HepG2 (cell line): Measurements from ENCODE around the gene CDC37. TPM values are rescaled to one million over a fixed set of nuclear protein-coding genes. Genes with fewer than 3 reads are reported as not detected.
A peak's percentile ranks its signal among the peaks of the same experiment; 100 is the strongest.

Experiments
- EHMT2 ChIP-seq: fragments of 200-600 bp; sonication (generic); IDR thresholded peaks from 2 replicates; pipeline ENCODE4 v1.7.0; 2017; ENCODE audit warnings: antibody characterized with exemption, low read depth, low read length, borderline replicate concordance
- ESRRA ChIP-seq: sonication (generic); formaldehyde crosslinking; IDR thresholded peaks from 2 replicates; pipeline ENCODE4 v1.5.1; 2020; ENCODE audit warnings: mild to moderate bottlenecking, low read depth, missing genetic modification reagents
- FOXA3 ChIP-seq: IDR thresholded peaks from 2 replicates; pipeline ENCODE4 v1.6.1; 2016; ENCODE audit warnings: missing genetic modification reagents, missing compliant biosample characterization
- FOXM1 ChIP-seq: sonication (generic); formaldehyde crosslinking; IDR thresholded peaks from 2 replicates; pipeline ENCODE4 v1.5.0; 2020; ENCODE audit warnings: missing genetic modification reagents
- KDM5B ChIP-seq: sonication (generic); formaldehyde crosslinking; IDR thresholded peaks from 2 replicates; pipeline ENCODE4 v1.4.0; 2020; ENCODE audit warnings: missing genetic modification reagents, mild to moderate bottlenecking, borderline replicate concordance
- NCOA5 ChIP-seq: sonication (generic); formaldehyde crosslinking; IDR thresholded peaks from 2 replicates; pipeline ENCODE4 v1.4.0; 2020; ENCODE audit warnings: missing genetic modification reagents
- NFE2L1 ChIP-seq: sonication (generic); formaldehyde crosslinking; IDR thresholded peaks from 2 replicates; pipeline ENCODE4 v1.4.0; 2020; ENCODE audit warnings: missing genetic modification reagents, mild to moderate bottlenecking, borderline replicate concordance
- NFKBIZ ChIP-seq: IDR thresholded peaks from 2 replicates; pipeline ENCODE4 v1.6.1; 2018; ENCODE audit warnings: missing genetic modification reagents, missing compliant biosample characterization
- POLR2A ChIP-seq, 2 experiments: IDR thresholded peaks; 2 replicates each; pipeline ENCODE4 v1.6.1; 2011; ENCODE audit warnings: low read depth in 2 of 2, low read length in 2 of 2, mild to moderate bottlenecking in 1 of 2, moderate library complexity in 1 of 2; ENCODE audit not compliant: insufficient read depth in 1 of 2
- SNRNP70 ChIP-seq: fragments of 200-400 bp; formaldehyde crosslinking; IDR thresholded peaks from 2 replicates; pipeline ENCODE4 v1.6.1; 2017; ENCODE audit warnings: mild to moderate bottlenecking, low read depth, low read length, moderate library complexity
- TFE3 ChIP-seq: IDR thresholded peaks from 2 replicates; pipeline ENCODE4 v1.6.1; 2016
- TIGD3 ChIP-seq: sonication (generic); formaldehyde crosslinking; IDR thresholded peaks from 2 replicates; pipeline ENCODE4 v1.5.1; 2020; ENCODE audit warnings: mild to moderate bottlenecking, missing genetic modification reagents, borderline replicate concordance
- ZBTB43 ChIP-seq: sonication (generic); formaldehyde crosslinking; conservative IDR thresholded peaks from 2 replicates; pipeline ENCODE4 v1.4.0; 2020; ENCODE audit warnings: missing genetic modification reagents
- ZNF263 ChIP-seq: sonication (generic); formaldehyde crosslinking; IDR thresholded peaks from 2 replicates; pipeline ENCODE4 v1.4.0; 2020; ENCODE audit warnings: missing genetic modification reagents
- ZNF292 ChIP-seq: sonication (generic); formaldehyde crosslinking; IDR thresholded peaks from 2 replicates; pipeline ENCODE4 v1.8.1; 2022; ENCODE audit warnings: mild to moderate bottlenecking, low read depth, missing genetic modification reagents, borderline replicate concordance
- ZSCAN30 ChIP-seq: sonication (generic); formaldehyde crosslinking; IDR thresholded peaks from 2 replicates; pipeline ENCODE4 v1.5.0; 2020; ENCODE audit warnings: mild to moderate bottlenecking, missing genetic modification reagents
- ZSCAN9 ChIP-seq: IDR thresholded peaks from 2 replicates; pipeline ENCODE4 v1.6.1; 2016; ENCODE audit warnings: borderline replicate concordance
- polyA plus RNA-seq, 8 experiments: library from polyadenylated mRNA; depleted of rRNA in 3 of 8; stranded (reverse) in 7 of 8; unstranded in 1 of 8; fragments of >200 nt; fragmentation: Illumina TruSeq in 4 of 8; extraction: Trizol in 4 of 8; gene quantifications; 2 replicates each; pipeline versions ENCODE4 v1.2.1 to v1.2.3, GENCODE V29; 2011 to 2016; ENCODE audit warnings: low read depth in 4 of 8, missing spikeins in 1 of 8, mixed read lengths in 1 of 8; ENCODE audit not compliant: insufficient read depth in 1 of 8
- total RNA-seq, 5 experiments: library from RNA; depleted of rRNA; stranded (reverse); fragments of >200 nt; fragmentation: Illumina TruSeq; extraction: Trizol; gene quantifications; 2 replicates each; pipeline ENCODE4 v1.2.3, GENCODE V29; 2016; ENCODE audit warnings: low read depth in 1 of 5
- TF ChIP-seq, protein P1 (sequence below): sonication (generic); formaldehyde crosslinking; IDR thresholded peaks from 2 replicates; pipeline ENCODE4 v1.8.1; 2023; ENCODE audit warnings: mild to moderate bottlenecking, moderate library complexity, missing genetic modification reagents

CDC37 gene
- total and polyA plus RNA-seq, 2 of the 13 experiments (the other 11 are each of a cell fraction or from before 2014, with no cell fraction given) = 158 to 177 TPM

GRCh38 chr19:10424011-10424637 lies 20.8 kb upstream of the CDC37 start (continued):
- TF ChIP-seq, protein P1, sequence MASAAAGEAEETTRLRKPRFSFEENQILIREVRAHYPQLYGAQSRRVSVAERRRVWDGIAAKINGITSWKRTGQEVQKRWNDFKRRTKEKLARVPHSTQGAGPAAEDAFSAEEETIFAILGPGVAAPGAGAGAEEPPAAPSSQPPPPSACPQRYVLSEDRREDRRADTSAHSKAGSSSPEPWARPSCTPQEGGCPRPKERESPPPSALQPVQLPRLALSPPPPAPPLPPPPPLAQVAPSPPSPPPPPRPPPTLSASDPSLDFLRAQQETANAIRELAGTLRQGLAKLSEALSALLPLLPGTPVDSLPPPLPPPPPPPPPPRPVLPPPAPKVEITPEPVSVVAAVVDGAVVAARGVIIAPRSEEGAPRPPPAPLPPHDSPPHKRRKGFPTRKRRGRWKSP (CRISPR knock-in tag) = no peak; the same call in 1 of the 2 replicates
- peak; percentile 40; the same call in 1 of the 2 replicates for TF ChIP-seq ESRRA (CRISPR knock-in tag)
- no peak for TF ChIP-seq SNRNP70
- 0 out of 2 replicates have a peak, but pooled peaks have one; percentile 46 for TF ChIP-seq ZNF263
- no peak for TF ChIP-seq TFE3 (CRISPR knock-in tag)
- TF ChIP-seq ZSCAN9 (CRISPR knock-in tag) = 0 out of 2 replicates have a peak, but pooled peaks have one; percentile 23
- TF ChIP-seq POLR2A (IDR thresholded peaks at IDR 0.05; ENCODE audit: insufficient read depth in 1 of 2, low read depth in 2 of 2, low read length in 2 of 2) = no peak
- no peak for TF ChIP-seq NFE2L1 (CRISPR knock-in tag)
- no peak for TF ChIP-seq ZNF292 (CRISPR knock-in tag)
- no peak for TF ChIP-seq TIGD3
- no peak for TF ChIP-seq ZSCAN30 (CRISPR knock-in tag)
- TF ChIP-seq ZBTB43 (CRISPR knock-in tag) = 0 out of 2 replicates have a peak, but pooled peaks have one; percentile 34
- TF ChIP-seq NFKBIZ = no peak
- no peak for TF ChIP-seq NCOA5 (CRISPR knock-in tag)
- TF ChIP-seq EHMT2 = no peak
- no peak for TF ChIP-seq FOXM1 (CRISPR knock-in tag)
- TF ChIP-seq FOXA3 = no peak
- TF ChIP-seq KDM5B (CRISPR knock-in tag) = 0 out of 2 replicates have a peak, but pooled peaks have one; percentile 22
